GM19099 (cell line): Measurements from ENCODE around the gene RPS6KC1.

ENCODE experiments used
- POLR2A ChIP-seq: IDR thresholded peaks from 3 replicates; pipeline ENCODE4 v1.6.1; 2011; ENCODE audit warnings: low read depth; ENCODE audit not compliant: insufficient read length; ENCODE audit errors: extremely low read depth

The RPS6KC1 gene

GRCh38 chr1:213250446-213250845 lies 199.4 kb downstream of the RPS6KC1 start:
- TF ChIP-seq POLR2A: no peak

- no peak for TF ChIP-seq POLR2A
Observed at GRCh38 chr1:213251972-213252371, 200.9 kb downstream of the RPS6KC1 start.

- TF ChIP-seq POLR2A: no peak
Observed at GRCh38 chr1:213256438-213257087, 205.5 kb downstream of the RPS6KC1 start.

DNA sequence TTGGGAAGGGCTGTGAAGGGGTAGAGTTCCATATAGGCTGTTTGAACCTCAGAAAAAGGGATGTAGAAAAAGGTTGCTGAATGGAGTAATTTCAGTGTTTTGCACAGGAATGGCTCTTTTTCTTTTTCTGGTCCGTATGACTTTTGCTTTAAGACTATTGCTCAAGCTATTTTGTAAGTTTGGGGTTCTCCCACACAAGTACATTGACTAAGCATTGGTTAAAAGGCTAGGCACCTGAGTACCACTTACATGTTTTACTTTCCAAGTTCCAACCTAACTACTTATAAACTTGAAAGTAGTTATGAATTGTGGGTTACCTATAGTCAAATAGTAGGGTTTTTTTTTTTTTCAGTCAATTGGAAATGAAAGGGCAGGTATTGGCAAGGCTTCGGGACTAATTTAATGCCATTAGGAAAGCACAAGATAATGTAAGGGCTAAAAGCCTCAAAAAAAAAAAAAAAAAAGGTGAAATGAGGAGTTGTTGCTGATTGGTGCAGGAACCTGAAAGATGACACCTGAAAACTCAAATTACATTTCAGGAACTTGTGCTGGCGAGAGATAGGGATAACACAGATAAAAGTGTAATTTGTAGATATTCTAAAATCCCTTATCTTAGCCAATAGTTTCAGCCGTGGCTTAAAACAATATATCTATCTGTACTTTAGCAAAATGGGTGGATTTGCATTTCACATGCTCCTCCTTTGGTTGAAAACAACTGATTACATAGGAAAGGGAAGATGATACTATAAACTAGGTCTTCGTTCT lies 209.5 kb downstream of the RPS6KC1 start:
- no peak for TF ChIP-seq POLR2A

GRCh38 chr1:213264531-213264930 lies 213.5 kb downstream of the RPS6KC1 start:
- TF ChIP-seq POLR2A: no peak

DNA sequence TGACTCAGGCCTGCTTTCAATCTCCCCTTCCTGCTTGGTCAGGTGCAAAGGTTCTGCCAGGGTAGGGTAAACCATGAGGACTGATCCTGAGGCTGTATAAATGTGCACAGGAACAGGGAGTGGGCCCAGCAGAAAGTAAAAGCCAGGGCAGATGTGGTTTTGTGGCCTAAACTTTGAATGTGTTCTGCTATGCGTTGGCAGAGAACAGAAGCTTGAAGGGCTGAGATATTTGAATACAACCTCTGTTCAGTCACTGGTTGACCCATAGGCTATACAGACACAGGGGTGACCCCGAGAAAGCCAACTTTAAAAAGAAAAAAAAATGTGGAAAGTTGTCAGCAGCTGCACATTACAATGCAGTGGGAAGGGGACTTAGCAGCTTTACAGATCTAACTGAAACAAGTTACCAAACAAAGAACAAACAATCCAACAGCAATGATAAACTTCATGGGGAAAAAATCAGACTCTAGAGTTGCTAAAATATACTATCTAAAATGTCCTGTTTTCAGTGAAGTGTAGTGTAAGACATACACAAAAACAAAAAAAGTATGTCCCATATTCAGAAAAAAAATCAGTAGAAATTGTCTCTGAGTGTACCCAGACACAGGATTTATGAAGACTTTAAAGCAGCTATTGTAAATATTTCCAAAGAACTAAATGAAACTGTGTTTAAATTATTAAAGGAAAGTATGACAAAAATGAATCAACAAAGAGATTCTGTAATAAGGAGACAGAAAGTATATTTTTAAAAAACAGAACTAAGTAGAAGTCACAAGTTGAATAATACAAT lies 216.1 kb downstream of the RPS6KC1 start:
- TF ChIP-seq POLR2A: no peak

DNA sequence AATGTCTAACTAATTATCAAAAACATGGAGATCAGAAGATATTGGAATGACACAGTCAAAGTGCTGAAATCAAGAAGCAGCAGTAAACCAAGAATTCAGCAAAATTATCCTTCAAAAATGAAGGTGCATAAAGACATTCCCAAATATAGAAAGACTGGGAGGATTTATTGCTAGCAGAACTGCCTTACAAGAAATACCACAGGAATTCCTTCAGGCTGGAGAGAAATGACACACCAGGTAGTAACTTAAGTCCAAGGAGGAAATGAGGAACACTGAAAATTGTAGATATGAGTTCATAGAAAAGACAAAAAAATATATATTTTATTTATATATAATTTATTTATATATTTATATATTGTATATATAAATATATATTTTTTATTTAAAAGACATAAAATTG lies 217.2 kb downstream of the RPS6KC1 start:
- no peak for TF ChIP-seq POLR2A

- no peak for TF ChIP-seq POLR2A
Observed at GRCh38 chr1:213269829-213270228, 218.8 kb downstream of the RPS6KC1 start.

GRCh38 chr1:213273546-213273945 lies 222.5 kb downstream of the RPS6KC1 start:
- no peak for TF ChIP-seq POLR2A

DNA sequence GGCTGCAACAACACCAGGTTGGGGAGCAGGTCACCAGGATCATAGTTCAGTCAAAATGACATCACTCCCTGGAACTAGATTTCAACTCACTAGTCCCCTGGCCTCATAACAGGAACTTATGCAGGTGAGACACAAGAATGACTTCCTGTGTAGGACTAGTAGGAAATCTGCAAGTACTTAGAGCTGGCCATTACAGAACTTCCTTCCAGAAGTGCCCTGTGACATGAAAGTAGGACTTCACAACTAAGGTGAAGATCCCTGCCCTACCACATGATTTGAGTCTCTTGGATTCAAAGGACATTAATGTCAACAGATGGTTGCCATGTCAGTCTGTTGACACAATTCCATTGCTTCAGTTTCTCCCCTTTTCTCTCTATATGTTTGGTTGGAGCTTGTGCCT lies 223.1 kb downstream of the RPS6KC1 start:
- TF ChIP-seq POLR2A: no peak

GRCh38 chr1:213275293-213275692 lies 224.3 kb downstream of the RPS6KC1 start:
- TF ChIP-seq POLR2A: no peak

- no peak for TF ChIP-seq POLR2A
Observed at GRCh38 chr1:213276236-213276635, 225.2 kb downstream of the RPS6KC1 start.

DNA sequence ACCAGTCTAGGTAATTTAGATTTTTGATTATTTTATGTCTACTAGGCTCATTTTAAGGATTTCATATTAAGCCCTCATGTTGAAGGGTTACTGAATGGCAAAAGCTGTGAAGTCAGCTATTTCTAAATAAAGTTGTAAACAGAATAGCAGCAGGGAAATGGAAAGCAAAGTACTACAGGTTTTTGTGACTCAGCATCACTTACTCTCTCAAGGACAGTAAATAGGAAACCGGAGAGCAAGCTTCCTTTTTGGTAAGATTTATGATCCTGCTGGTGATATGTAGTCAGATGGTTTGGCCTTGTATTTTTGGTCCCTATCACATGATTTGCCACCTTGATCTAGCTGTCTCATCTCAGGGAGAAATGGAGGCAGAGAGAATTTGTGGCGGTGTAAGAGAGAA lies 226.0 kb downstream of the RPS6KC1 start:
- no peak for TF ChIP-seq POLR2A

DNA sequence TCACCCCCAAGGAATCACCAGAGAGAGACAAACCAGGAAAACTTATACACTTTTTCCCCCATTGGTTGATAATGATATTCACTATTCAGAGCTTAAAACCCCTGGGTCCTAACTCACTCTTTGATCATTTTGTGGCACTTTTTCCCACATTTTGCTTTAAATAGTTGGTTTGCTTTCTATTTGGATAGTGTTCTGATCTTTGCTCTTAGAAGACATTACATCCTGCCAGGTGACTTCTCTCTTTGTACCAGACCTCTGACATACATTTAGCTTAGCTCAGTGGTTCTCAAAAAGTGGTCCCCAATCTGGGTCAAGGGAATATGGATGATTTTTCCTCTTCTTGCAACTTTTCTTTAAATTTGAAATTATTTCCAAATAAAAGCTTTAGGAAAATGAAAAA lies 228.4 kb downstream of the RPS6KC1 start:
- no peak for TF ChIP-seq POLR2A

DNA sequence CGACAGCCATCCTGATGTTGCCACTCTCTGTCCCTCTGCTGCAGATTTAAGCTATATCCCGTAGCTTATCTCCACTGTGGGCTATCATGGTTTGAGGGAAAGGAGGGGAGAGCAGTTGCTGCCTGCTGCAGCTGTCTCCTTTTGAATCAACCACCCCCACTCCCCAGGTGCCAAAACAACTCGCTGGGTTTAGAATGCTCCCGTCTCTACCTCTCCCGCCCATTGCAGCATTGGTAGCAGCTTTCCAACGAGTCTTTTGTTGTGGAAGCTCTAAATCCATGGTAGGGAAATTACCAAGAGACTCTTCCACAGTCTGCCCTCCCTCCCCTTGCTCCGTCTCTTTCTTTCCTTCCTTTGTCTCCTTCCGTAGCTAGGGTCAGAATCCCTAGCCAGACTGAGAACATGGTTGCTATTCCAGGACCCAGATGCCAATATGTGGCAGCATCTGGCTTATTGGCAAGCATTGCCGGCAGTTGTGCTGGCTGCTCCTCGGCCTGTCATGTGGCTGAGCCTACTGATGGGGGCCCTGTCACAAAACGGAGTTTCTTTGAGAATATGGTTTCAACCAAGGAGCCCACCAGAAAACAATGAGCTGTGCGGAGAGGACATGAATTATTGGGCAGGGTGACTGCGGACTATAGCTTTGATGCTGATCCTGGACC lies 230.7 kb downstream of the RPS6KC1 start:
- TF ChIP-seq POLR2A: no peak
